HEK293 (cell line): Measurements from ENCODE around the gene CHST9.

ENCODE experiments used
- CTCF ChIA-PET: fragments of 350-600 bp; formaldehyde crosslinking; extraction: SDS; loops from one replicate; lab custom pipeline; 2021; ENCODE audit warnings: antibody characterized with exemption; lab: Yijun Ruan, JAX
- POLR2A ChIA-PET: fragments of 300-600 bp; formaldehyde crosslinking; extraction: SDS; loops from one replicate; lab custom pipeline; 2020; ENCODE audit warnings: antibody characterized with exemption, inconsistent platforms; lab: Yijun Ruan, JAX
- H3K27ac ChIP-seq: fragments of 200-500 bp; sonication (Bioruptor generic); 2 replicates; pipeline ENCODE4 v1.5.1; 2014; ENCODE audit warnings: low read depth, low read length, control low read depth, inconsistent platforms; ENCODE audit errors: extremely low read depth
- H3K36me3 ChIP-seq, 2 experiments: fragments of 200-500 bp in 1 of 2; sonication (Bioruptor generic) in 1 of 2; 1 replicate in 1 of 2; 2 replicates in 1 of 2; pipeline ENCODE4 v1.5.1; 2014 to 2017; ENCODE audit warnings: inconsistent platforms in 2 of 2, low read length in 2 of 2; ENCODE audit not compliant: control insufficient read depth in 2 of 2, insufficient read depth in 1 of 2
- H3K4me1 ChIP-seq: fragments of 200-500 bp; sonication (Bioruptor generic); 2 replicates; pipeline ENCODE4 v1.5.1; 2014; ENCODE audit warnings: mild to moderate bottlenecking, low read length, inconsistent platforms; ENCODE audit not compliant: control insufficient read depth, insufficient read depth
- H3K4me3 ChIP-seq: 2 replicates; pipeline ENCODE4 v1.5.1; 2011; ENCODE audit warnings: low read depth, mild to moderate bottlenecking, control low read depth, low read length, moderate library complexity
- H3K9me3 ChIP-seq: fragments of 200-500 bp; sonication (Bioruptor generic); 2 replicates; pipeline ENCODE4 v1.5.1; 2014; ENCODE audit warnings: low read depth, low read length, inconsistent platforms; ENCODE audit not compliant: control insufficient read depth, insufficient read depth
- BCL11B ChIP-seq: fragments of 450-650 bp; formaldehyde crosslinking; IDR thresholded peaks from 2 replicates; pipeline ENCODE4 v1.5.1; 2016; ENCODE audit warnings: low read depth, missing biosample characterization, missing genetic modification characterization
- RBAK ChIP-seq: fragments of 450-650 bp; formaldehyde crosslinking; IDR thresholded peaks from 2 replicates; pipeline ENCODE4 v1.5.1; 2016; ENCODE audit warnings: missing biosample characterization, missing genetic modification characterization
- SP7 ChIP-seq: fragments of 450-650 bp; formaldehyde crosslinking; IDR thresholded peaks from 2 replicates; pipeline ENCODE4 v1.5.1; 2016; ENCODE audit warnings: missing biosample characterization, missing genetic modification characterization
- ZIC2 ChIP-seq: fragments of 450-650 bp; formaldehyde crosslinking; IDR thresholded peaks from 2 replicates; pipeline ENCODE4 v1.5.1; 2016; ENCODE audit warnings: missing biosample characterization, missing genetic modification characterization
- ZNF146 ChIP-seq: fragments of 450-650 bp; formaldehyde crosslinking; IDR thresholded peaks from 2 replicates; pipeline ENCODE4 v1.5.1; 2016; ENCODE audit warnings: missing biosample characterization, missing genetic modification characterization
- ZNF169 ChIP-seq: fragments of 450-650 bp; formaldehyde crosslinking; IDR thresholded peaks from 2 replicates; pipeline ENCODE4 v1.5.1; 2016; ENCODE audit warnings: missing biosample characterization, missing genetic modification characterization
- ZNF184 ChIP-seq: fragments of 450-650 bp; IDR thresholded peaks from 2 replicates; pipeline ENCODE4 v1.5.1; 2018; ENCODE audit warnings: missing biosample characterization, mild to moderate bottlenecking, missing genetic modification characterization
- ZNF19 ChIP-seq: fragments of 450-650 bp; formaldehyde crosslinking; IDR thresholded peaks from 2 replicates; pipeline ENCODE4; 2016; ENCODE audit warnings: missing biosample characterization, missing genetic modification characterization, low read depth
- ZNF214 ChIP-seq: fragments of 450-650 bp; formaldehyde crosslinking; IDR thresholded peaks from 2 replicates; pipeline ENCODE4 v1.5.1; 2017; ENCODE audit warnings: missing biosample characterization, mild to moderate bottlenecking, missing genetic modification characterization, borderline replicate concordance
- ZNF335 ChIP-seq: fragments of 450-650 bp; formaldehyde crosslinking; conservative IDR thresholded peaks from 2 replicates; pipeline ENCODE4 v1.5.1; 2016; ENCODE audit warnings: missing biosample characterization, missing genetic modification characterization
- ZNF350 ChIP-seq: fragments of 450-650 bp; formaldehyde crosslinking; IDR thresholded peaks from 2 replicates; pipeline ENCODE4 v1.5.0; 2017; ENCODE audit warnings: missing biosample characterization, mild to moderate bottlenecking, missing genetic modification characterization
- ZNF600 ChIP-seq: fragments of 450-650 bp; formaldehyde crosslinking; IDR thresholded peaks from 2 replicates; pipeline ENCODE4 v1.5.1; 2016; ENCODE audit warnings: missing biosample characterization, missing genetic modification characterization
- ZNF792 ChIP-seq: fragments of 450-650 bp; formaldehyde crosslinking; IDR thresholded peaks from 2 replicates; pipeline ENCODE4 v1.5.1; 2016; ENCODE audit warnings: missing biosample characterization, missing genetic modification characterization
- ZNF843 ChIP-seq: fragments of 450-650 bp; formaldehyde crosslinking; IDR thresholded peaks from 2 replicates; pipeline ENCODE4 v1.5.1; 2016; ENCODE audit warnings: missing biosample characterization, missing genetic modification characterization
- TF ChIP-seq, protein P1 (sequence below): fragments of 450-650 bp; formaldehyde crosslinking; IDR thresholded peaks from 2 replicates; pipeline ENCODE4 v1.5.1; 2016; ENCODE audit warnings: missing biosample characterization, missing genetic modification characterization
- TF ChIP-seq, protein P2 (sequence below): fragments of 450-650 bp; formaldehyde crosslinking; IDR thresholded peaks from 2 replicates; pipeline ENCODE4 v1.5.1; 2016; ENCODE audit warnings: missing biosample characterization, missing genetic modification characterization
- TF ChIP-seq, protein P3 (sequence below): fragments of 450-650 bp; formaldehyde crosslinking; IDR thresholded peaks from 2 replicates; pipeline ENCODE4 v1.5.1; 2016; ENCODE audit warnings: missing biosample characterization, missing genetic modification characterization

CHST9 gene

DNA sequence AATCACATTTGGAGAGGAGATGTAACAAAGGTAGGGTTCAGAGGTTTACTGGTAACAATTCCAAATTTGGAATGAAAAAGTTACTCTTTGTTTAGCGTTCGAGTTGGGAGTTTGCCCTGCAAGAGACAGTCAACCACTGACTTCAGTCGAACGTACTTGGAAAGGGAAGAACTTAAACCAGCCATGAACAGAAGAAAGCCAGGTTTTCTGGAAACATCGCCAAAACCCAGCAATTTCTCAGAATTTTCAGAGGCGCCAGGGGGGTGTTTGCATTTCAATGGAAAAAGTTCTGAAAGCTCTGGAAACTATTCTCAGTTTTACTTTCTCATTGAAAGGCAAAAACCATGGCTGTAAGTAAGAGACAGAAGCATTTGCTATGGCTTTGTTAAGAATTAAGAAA is 291.1 kb downstream of the CHST9 start (continued):
- TF ChIP-seq, protein P1, sequence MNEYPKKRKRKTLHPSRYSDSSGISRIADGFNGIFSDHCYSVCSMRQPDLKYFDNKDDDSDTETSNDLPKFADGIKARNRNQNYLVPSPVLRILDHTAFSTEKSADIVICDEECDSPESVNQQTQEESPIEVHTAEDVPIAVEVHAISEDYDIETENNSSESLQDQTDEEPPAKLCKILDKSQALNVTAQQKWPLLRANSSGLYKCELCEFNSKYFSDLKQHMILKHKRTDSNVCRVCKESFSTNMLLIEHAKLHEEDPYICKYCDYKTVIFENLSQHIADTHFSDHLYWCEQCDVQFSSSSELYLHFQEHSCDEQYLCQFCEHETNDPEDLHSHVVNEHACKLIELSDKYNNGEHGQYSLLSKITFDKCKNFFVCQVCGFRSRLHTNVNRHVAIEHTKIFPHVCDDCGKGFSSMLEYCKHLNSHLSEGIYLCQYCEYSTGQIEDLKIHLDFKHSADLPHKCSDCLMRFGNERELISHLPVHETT (tag by site-specific recombination), result no peak
- TF ChIP-seq ZNF843 (tag by site-specific recombination), result no peak
- no peak for TF ChIP-seq ZNF600 (tag by site-specific recombination)
- TF ChIP-seq ZNF146 (tag by site-specific recombination), result no peak
- TF ChIP-seq ZNF184 (tag by site-specific recombination), result no peak
- no peak for TF ChIP-seq ZIC2 (tag by site-specific recombination)
- TF ChIP-seq, protein P2, sequence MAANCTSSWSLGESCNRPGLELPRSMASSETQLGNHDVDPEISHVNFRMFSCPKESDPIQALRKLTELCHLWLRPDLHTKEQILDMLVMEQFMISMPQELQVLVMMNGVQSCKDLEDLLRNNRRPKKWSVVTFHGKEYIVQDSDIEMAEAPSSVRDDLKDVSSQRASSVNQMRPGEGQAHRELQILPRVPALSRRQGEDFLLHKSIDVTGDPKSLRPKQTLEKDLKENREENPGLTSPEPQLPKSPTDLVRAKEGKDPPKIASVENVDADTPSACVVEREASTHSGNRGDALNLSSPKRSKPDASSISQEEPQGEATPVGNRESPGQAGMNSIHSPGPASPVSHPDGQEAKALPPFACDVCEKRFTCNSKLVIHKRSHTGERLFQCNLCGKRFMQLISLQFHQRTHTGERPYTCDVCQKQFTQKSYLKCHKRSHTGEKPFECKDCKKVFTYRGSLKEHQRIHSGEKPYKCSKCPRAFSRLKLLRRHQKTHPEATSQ, result no peak
- TF ChIP-seq ZNF335 (tag by site-specific recombination), result no peak
- TF ChIP-seq ZNF214 (tag by site-specific recombination), result no peak
- no peak for TF ChIP-seq ZNF350 (tag by site-specific recombination)
- no peak for TF ChIP-seq ZNF169 (tag by site-specific recombination)

DNA sequence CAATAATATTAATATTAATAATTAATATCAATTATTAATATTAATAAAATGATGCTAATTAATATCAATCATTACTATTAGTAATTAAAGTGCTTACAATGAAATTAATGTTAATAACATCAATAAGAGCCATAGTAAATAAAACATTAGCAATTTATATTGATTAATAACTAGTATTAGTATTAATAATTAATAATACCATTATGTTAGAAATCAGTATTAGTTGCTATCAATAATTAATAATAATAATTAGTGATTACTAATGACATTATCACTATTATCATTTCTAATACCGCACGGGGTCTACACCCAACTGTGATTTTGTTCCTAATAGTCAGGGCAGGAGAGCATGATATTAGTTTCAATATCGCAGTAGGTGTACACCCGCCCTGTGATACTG is 296.8 kb downstream of the CHST9 start:
- no peaks in the 10 kb centered on the region for H3K9me3 ChIP-seq
- no peak overlapping the region for H3K4me3 ChIP-seq
- no peak overlapping the region for H3K27ac ChIP-seq
- POLR2A ChIA-PET, result no interaction called here
- H3K4me1 ChIP-seq, result no peaks in the 10 kb centered on the region
- CTCF ChIA-PET, result no interaction called here
- H3K36me3 ChIP-seq, result no peaks in the 10 kb centered on the region
- TF ChIP-seq, protein P3, sequence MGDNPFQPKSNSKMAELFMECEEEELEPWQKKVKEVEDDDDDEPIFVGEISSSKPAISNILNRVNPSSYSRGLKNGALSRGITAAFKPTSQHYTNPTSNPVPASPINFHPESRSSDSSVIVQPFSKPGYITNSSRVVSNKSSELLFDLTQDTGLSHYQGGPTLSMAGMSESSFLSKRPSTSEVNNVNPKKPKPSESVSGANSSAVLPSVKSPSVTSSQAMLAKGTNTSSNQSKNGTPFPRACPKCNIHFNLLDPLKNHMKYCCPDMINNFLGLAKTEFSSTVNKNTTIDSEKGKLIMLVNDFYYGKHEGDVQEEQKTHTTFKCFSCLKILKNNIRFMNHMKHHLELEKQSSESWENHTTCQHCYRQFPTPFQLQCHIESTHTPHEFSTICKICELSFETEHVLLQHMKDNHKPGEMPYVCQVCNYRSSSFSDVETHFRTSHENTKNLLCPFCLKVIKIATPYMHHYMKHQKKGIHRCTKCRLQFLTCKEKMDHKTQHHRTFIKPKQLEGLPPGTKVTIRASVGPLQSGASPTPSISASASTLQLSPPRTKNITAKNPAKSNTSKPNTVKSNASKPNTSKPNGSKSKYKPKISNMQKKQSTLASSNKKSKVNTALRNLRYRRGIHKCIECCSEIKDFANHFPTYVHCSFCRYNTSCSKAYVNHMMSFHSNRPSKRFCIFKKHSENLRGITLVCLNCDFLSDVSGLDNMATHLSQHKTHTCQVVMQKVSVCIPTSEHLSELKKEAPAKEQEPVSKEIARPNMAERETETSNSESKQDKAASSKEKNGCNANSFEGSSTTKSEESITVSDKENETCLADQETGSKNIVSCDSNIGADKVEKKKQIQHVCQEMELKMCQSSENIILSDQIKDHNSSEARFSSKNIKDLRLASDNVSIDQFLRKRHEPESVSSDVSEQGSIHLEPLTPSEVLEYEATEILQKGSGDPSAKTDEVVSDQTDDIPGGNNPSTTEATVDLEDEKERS (tag by site-specific recombination), result no peak
- TF ChIP-seq BCL11B (tag by site-specific recombination), result peak; percentile 49; the same call in 1 of the 2 replicates
- no peak for TF ChIP-seq ZNF19 (tag by site-specific recombination)
- TF ChIP-seq ZNF792 (tag by site-specific recombination), result no peak

DNA sequence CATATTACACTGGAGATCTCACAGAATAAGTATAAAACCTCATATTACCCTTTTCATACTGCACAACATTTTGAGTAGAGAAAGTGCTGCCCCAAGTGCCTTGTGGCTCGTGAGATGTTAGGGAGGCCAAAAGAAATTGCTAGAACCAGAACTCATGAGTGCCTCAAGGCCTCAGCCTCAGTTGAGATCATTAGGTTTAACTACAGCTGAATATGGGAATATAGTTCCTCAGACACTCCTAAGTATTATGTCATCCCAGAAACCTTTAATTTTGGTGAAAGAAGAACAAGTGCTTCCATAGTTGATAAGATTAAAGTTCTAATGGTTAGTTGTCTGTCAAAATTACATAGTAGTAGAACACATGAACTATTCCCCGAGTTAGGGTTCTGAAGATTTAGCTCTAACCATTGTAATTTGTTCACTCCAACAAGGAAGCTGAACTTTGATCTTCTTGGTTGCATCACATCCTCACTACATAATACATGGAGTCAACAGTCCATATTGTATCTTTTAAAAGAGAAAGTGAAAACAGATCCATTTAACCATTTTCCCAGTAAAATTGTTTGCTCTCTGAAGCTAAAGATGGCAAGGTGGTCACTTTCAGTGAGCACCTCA is 310.0 kb downstream of the CHST9 start:
- CTCF ChIA-PET, result no interaction called here

More for the DNA sequence above, 310.0 kb downstream of the CHST9 start:
- H3K36me3 ChIP-seq, result no peaks in the 10 kb centered on the region
- POLR2A ChIA-PET, result no interaction called here
- H3K27ac ChIP-seq, result no peak overlapping the region
- no peak for TF ChIP-seq RBAK (tag by site-specific recombination)
- peak; percentile 81 for TF ChIP-seq SP7 (tag by site-specific recombination)
- no peaks in the 10 kb centered on the region for H3K4me1 ChIP-seq
- no peaks in the 10 kb centered on the region for H3K9me3 ChIP-seq
- no peak overlapping the region for H3K4me3 ChIP-seq
